DLD1 (cell line): ENCODE results near the gene TNRC6C.
"Not testable (repeated sequence)": the region's sequence is repeated elsewhere in the genome, so short reads cannot be mapped to it uniquely, and the experiment has no call there.

Source experiments
- in situ Hi-C: cut with HindIII; loops from 2 replicates; pipeline ENCODE4 v1.10.0; 2017; ENCODE audit warnings: low sequenced_read_pairs

Gene TNRC6C

GRCh38 chr17:78132767-78133178 lies 174.3 kb downstream of the TNRC6C start:
- in situ Hi-C loops, result no loop called here

DNA sequence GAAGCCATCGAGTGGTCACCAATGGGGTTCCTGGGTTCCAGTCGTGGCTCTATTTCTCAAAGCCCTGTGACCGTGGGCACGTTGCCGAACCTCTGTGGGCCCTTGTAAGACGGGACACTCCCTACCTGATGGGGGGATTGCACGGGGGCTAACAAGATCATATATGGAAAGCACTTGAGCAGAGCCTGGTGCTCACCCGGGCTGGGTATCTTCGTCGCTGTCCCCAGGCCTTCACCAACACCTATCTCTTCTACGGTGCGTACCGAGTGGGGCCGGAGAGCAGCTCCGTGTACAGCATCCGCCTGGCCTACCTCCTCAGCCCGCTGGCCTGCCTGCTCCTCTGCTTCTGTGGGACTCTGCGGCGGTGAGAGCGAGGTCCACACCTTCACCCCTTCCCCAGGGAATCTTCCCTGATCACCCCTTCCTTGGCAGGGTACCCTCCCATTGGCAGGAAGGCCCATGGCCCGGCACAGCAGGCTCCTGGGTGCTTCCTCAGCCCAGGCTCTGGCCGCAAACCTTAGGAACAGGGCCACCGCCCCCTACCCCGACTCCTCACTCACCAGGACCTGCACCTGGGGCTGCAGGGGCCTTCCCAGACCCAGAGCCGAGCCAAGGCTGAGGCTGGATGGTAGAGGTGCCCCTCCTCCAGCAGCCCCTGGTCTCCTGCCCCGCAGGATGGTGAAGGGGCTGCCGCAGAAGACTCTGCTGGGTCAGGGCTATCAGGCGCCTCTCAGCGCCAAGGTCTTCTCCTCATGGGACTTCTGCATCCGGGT lies 174.9 kb downstream of the TNRC6C start:
- in situ Hi-C loops, result no loop called here

DNA sequence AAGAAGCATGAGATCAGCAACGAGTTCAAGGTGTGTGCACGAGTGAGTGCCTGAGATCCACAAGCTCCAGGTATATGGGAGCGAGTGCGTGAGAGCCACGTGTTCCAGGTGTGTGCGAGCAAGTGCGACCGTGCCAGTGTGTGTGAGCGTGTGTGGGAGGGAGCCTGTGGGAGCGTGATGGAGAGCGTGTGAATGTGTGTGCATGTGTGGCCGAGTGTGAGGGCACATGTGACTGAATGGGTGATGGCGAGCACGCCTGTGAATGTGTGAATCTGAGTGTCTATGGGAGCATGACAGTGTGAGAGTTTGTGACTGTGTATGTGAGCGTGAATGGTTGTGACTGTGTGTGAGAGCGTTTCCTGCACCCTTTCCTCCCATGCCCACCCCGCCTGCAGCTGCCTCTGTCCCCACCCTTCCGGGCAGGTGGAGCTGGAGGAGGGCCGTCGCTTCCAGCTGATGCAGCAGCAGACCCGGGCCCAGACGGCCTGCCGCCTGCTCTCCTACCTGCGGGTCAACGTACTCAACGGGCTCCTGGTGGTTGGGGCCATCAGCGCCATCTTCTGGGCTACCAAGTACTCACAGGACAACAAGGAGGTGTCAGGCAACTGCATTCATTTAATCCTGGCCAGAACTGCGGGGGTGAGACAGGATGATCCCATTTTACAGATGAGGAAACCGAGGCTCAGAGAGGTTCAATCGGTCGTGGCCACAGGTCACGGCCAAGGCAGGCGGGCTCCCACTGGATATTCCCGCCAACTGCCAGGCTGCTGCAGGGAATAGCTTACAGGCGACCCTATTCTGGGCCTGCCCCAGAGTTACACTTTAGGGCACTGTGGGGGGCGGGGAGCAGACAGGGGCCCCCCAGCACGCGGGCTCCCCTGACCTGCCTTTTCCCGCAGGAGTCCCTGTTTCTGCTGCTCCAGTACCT lies 175.7 kb downstream of the TNRC6C start:
- in situ Hi-C loops, result no loop called here

- in situ Hi-C loops, result no loop called here
Observed at GRCh38 chr17:78134899-78135385, 176.4 kb downstream of the TNRC6C start.

GRCh38 chr17:78135858-78136500 lies 177.5 kb downstream of the TNRC6C start:
- in situ Hi-C loops, result no loop called here

GRCh38 chr17:78137392-78138203 lies 179.1 kb downstream of the TNRC6C start:
- in situ Hi-C loops, result no loop called here

DNA sequence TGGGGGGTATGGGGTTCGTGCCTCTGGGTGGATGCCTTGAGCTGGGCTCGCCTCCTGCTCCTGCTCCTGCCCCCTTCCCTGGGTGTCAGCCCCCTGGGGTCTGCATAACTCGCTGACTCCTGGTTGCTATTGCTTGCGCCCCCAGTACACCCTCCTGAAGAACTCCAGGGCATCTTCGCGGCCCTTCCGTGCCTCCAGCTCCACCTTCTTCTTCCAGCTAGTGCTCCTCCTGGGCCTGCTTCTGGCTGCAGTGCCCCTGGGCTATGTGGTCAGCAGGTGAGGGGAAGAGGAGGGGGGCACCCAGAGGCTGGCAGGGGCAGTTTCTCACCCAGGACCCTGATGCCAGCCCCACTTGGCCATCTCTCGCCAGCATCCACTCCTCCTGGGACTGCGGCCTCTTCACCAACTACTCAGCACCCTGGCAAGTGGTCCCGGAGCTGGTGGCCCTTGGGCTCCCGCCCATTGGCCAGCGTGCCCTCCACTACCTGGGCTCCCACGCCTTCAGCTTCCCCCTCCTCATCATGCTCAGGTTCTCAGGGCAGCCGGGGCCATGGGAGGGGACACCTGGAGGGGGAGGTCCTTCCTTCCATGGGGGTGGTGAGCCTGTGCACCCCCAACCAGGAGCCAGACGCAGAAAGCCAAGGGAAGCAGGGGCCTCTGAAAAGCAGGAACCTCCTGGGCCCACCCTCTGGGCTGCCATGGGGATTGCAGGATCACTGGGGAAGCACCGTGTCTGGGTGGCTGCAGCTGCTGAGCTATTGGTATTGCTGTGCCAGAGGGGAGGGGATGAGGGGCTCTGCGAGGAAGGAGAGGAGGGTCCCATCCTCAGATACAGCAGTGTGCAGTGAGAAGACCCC lies 179.9 kb downstream of the TNRC6C start:
- in situ Hi-C loops, result no loop called here

GRCh38 chr17:78139861-78140168 lies 181.3 kb downstream of the TNRC6C start:
- in situ Hi-C loops, result not testable (repeated sequence)

GRCh38 chr17:78140169-78141051 lies 181.9 kb downstream of the TNRC6C start:
- in situ Hi-C loops, result no loop called here

DNA sequence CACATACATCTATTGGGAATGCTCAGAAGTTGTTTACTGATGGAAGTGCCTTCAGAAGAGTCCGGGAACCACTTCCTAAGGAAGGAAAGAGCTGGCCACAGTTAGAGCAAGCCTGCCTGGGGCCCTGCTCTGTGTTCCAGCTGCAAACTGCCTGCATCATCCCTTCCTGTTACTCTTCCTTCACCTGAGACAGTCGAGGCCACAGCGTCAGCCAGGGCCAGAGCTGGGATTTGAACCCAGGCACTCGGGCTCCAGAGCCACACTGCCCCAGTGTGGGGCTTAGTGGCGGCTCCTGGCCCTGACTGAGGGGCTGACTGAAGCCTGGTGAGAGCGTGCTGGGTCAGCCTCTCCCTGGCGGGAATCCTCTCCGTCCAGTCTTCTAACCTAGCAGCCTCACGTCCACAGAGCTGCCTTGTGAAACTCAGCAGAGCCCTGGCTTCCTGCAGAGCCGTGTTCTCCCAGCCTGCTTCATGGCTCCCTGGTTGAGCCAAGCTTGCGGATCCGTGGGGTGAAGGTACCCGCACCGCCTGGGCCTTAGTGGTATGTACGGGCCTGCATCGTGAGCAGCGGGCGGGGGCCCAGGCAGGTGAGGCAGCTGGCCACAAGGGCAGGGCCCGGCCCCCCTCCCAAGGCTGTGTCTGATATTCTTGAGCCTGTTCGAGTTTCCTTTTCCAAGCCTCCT lies 183.1 kb downstream of the TNRC6C start:
- in situ Hi-C loops, result no loop called here

DNA sequence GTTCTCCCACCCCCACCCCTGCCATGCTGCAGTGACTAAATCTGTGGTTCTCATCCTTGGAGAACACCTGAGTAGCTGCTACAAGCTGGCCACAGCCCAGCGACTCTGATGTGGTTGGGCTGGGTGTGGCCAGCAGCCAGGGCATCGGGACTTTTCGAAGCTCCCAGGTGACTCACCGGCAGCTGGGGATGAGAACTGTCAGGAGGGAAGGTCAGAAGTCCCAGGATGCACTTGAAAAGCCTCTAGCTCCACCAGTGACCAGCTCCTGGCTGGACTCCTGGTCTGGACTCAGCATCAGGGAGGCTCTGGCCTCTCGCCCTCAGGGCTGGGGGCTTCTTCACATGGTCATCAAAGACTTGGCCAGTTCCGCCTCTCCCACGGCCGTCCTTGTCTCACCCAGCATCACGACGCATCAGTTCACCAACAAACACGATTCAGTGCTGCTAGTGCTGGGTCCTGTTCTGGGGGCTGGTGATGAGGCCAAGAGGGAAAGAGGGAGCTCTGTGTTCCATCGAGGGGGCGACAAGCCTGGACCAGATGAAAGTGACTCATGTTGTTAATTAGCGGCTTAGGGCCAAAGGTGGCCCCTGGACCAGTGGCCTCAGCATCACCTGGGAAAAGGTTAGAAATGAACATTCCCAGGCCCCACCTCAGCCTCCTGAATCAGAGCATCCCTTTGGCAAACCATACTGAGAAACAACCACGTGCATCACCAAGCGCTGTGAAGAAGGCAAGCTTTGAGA lies 183.8 kb downstream of the TNRC6C start:
- in situ Hi-C loops, result no loop called here

GRCh38 chr17:78143214-78144146 lies 185.0 kb downstream of the TNRC6C start:
- in situ Hi-C loops, result no loop called here

GRCh38 chr17:78144147-78144719 lies 185.7 kb downstream of the TNRC6C start:
- in situ Hi-C loops, result no loop called here

GRCh38 chr17:78144736-78145641 lies 186.5 kb downstream of the TNRC6C start:
- in situ Hi-C loops, result no loop called here

- in situ Hi-C loops, result no loop called here
Observed at GRCh38 chr17:78146471-78146869, 188.0 kb downstream of the TNRC6C start.
